PC-9 (cell line): ENCODE results near the gene CUTA. TPM values are rescaled to one million over a fixed set of nuclear protein-coding genes. Genes with fewer than 3 reads are reported as not detected.

Source experiments
- BruUV-seq: library from RNA; stranded (reverse); fragments of 400-500 nt; replicated peaks from 2 replicates; lab custom pipeline; 2021; lab: Mats Ljungman, UMichigan
- CTCF ChIA-PET: fragments of 300-600 bp; sonication (Branson Sonifier 250); formaldehyde crosslinking; loops from one replicate; lab custom pipeline; 2022; ENCODE audit warnings: antibody characterized with exemption; lab: Charles Lee
- POLR2A ChIA-PET: fragments of 300-600 bp; sonication (Branson Sonifier 250); formaldehyde crosslinking; loops from one replicate; lab custom pipeline; 2022; ENCODE audit warnings: antibody characterized with exemption; ENCODE audit not compliant: unreplicated experiment; lab: Charles Lee
- DNase-seq, 2 experiments: peaks; one replicate each; pipeline versions ENCODE4 v3.0.0 to v3.0.0-alpha.2; 2015 to 2022; ENCODE audit warnings: mixed read lengths in 1 of 2
- H2AFZ ChIP-seq: fragments of 200-600 bp; sonication (generic); 2 replicates; pipeline ENCODE4 v1.8.1; 2017; ENCODE audit warnings: antibody characterized with exemption
- H3F3A ChIP-seq: fragments of 200-600 bp; sonication (generic); 2 replicates; pipeline ENCODE4 v1.8.1; 2017; ENCODE audit warnings: antibody characterized with exemption, mild to moderate bottlenecking, low read depth; ENCODE audit not compliant: insufficient read depth
- H3K27ac ChIP-seq: fragments of 200-600 bp; sonication (generic); 2 replicates; pipeline ENCODE4 v1.6.1; 2016; ENCODE audit warnings: mixed run types
- H3K27me3 ChIP-seq: fragments of 200-600 bp; sonication (generic); 2 replicates; pipeline ENCODE4 v1.6.1; 2016; ENCODE audit warnings: low read depth, mixed run types; ENCODE audit not compliant: insufficient read depth
- H3K36me3 ChIP-seq: fragments of 200-600 bp; sonication (generic); 2 replicates; pipeline ENCODE4 v1.6.1; 2016; ENCODE audit warnings: low read depth, mixed run types
- H3K4me1 ChIP-seq: fragments of 200-600 bp; sonication (generic); replicated peaks from 2 replicates; pipeline ENCODE4 v1.6.1; 2016; ENCODE audit warnings: mixed run types; ENCODE audit not compliant: insufficient read depth
- H3K4me2 ChIP-seq: fragments of 200-600 bp; sonication (generic); 2 replicates; pipeline ENCODE4 v1.6.1; 2017; ENCODE audit warnings: mixed run types
- H3K4me3 ChIP-seq: fragments of 200-600 bp; sonication (generic); 2 replicates; pipeline ENCODE4 v1.6.1; 2016; ENCODE audit warnings: mixed run types
- H3K79me2 ChIP-seq: fragments of 200-600 bp; sonication (generic); 2 replicates; pipeline ENCODE4 v1.6.1; 2017; ENCODE audit warnings: low read depth, mixed run types
- H3K9me2 ChIP-seq: fragments of 200-600 bp; sonication (generic); 2 replicates; pipeline ENCODE4 v1.8.1; 2017; ENCODE audit warnings: mild to moderate bottlenecking; ENCODE audit not compliant: insufficient read depth
- H3K9me3 ChIP-seq: fragments of 200-600 bp; sonication (generic); 2 replicates; pipeline ENCODE4 v1.8.1; 2016; ENCODE audit warnings: low read depth; ENCODE audit not compliant: insufficient read depth
- H4K20me1 ChIP-seq: fragments of 200-600 bp; sonication (generic); 2 replicates; pipeline ENCODE4 v1.8.1; 2017; ENCODE audit not compliant: insufficient read depth
- CTCF ChIP-seq: fragments of 200-600 bp; sonication (generic); conservative IDR thresholded peaks from 2 replicates; pipeline ENCODE4 v1.6.1; 2017; ENCODE audit warnings: mixed run types, antibody characterized with exemption, mild to moderate bottlenecking, moderate library complexity
- EZH2 ChIP-seq: fragments of 200-600 bp; sonication (generic); IDR thresholded peaks from 2 replicates; pipeline ENCODE4 v1.8.0; 2017; ENCODE audit warnings: antibody characterized with exemption, low read depth
- intact Hi-C: fragments of 100-400 bp; cut with micrococcal nuclease; formaldehyde crosslinking; loops from one replicate; pipeline ENCODE4 v1.10.0; 2022; ENCODE audit not compliant: unreplicated experiment
- total RNA-seq: library from RNA; stranded (reverse); gene quantifications from 2 replicates; pipeline ENCODE4 v1.2.3, GENCODE V29; 2021

Gene CUTA
- total RNA-seq, 1 experiment from 2014 or later: 213 TPM

- H4K20me1 ChIP-seq: no peaks in the 10 kb centered on the region
- TF ChIP-seq CTCF (no peak), EZH2 (no peak)
- H3K27ac ChIP-seq: no peak overlapping the region
- no peaks in the 10 kb centered on the region for H3K79me2 ChIP-seq
- no peak overlapping the region for H3K4me2 ChIP-seq
- intact Hi-C loops: no loop called here
- H3K4me1 ChIP-seq: peaks cover 6% of the 10 kb centered on the region; the same call in 1 of the 2 replicates
- ChIA-PET CTCF (no interaction called here), POLR2A (no interaction called here)
- H3F3A ChIP-seq: peaks cover 17% of the 10 kb centered on the region; the same call in 1 of the 2 replicates
- no peaks in the 10 kb centered on the region for H3K9me2 ChIP-seq
- no peaks in the 10 kb centered on the region for H3K9me3 ChIP-seq
- H3K27me3 ChIP-seq: no peaks in the 10 kb centered on the region
- no peak overlapping the region for H3K4me3 ChIP-seq
- no TSS peak for BruUV-seq
- no peak for DNase-seq
- H2AFZ ChIP-seq: no peak overlapping the region
- H3K36me3 ChIP-seq: no peaks in the 10 kb centered on the region
Observed at GRCh38 chr6:33431880-33432541, 14.1 kb upstream of the CUTA start.

GRCh38 chr6:33430991-33431879 lies 13.3 kb upstream of the CUTA start:
- H3K36me3 ChIP-seq: no peaks in the 10 kb centered on the region
- ChIA-PET CTCF (no interaction called here), POLR2A (interaction anchor here (0.5 kb wide), 1 partner anchor 132 kb away, joined by 3 read pairs; the partner anchor contains the start of gene RGL2)
- no peaks in the 10 kb centered on the region for H3K9me3 ChIP-seq
- H3K27me3 ChIP-seq: no peaks in the 10 kb centered on the region
- intact Hi-C loops: no loop called here
- no peak overlapping the region for H3K4me2 ChIP-seq
- H3K4me3 ChIP-seq: no peak overlapping the region
- H3F3A ChIP-seq: peaks cover 18% of the 10 kb centered on the region; the same call in 1 of the 2 replicates
- no TSS peak for BruUV-seq
- H4K20me1 ChIP-seq: no peaks in the 10 kb centered on the region
- H3K9me2 ChIP-seq: no peaks in the 10 kb centered on the region
- H2AFZ ChIP-seq: no peak overlapping the region
- no peaks in the 10 kb centered on the region for H3K79me2 ChIP-seq
- no peak for DNase-seq
- H3K27ac ChIP-seq: no peak overlapping the region
- H3K4me1 ChIP-seq: peaks cover 7% of the 10 kb centered on the region; the same call in 1 of the 2 replicates
- TF ChIP-seq CTCF (no peak), EZH2 (no peak)

GRCh38 chr6:33430334-33430733 lies 12.4 kb upstream of the CUTA start:
- Histone ChIP-seq H4K20me1 (no peaks in the 10 kb centered on the region), H3K4me2 (no peak overlapping the region), H3K4me1 (peaks cover 9% of the 10 kb centered on the region; the same call in 1 of the 2 replicates), H3K9me3 (no peaks in the 10 kb centered on the region), H3K4me3 (no peak overlapping the region), H3K36me3 (no peaks in the 10 kb centered on the region), H3K79me2 (no peaks in the 10 kb centered on the region), H3F3A (peaks cover 24% of the 10 kb centered on the region), H3K27ac (no peak overlapping the region), H2AFZ (no peak overlapping the region), H3K9me2 (no peaks in the 10 kb centered on the region), H3K27me3 (no peaks in the 10 kb centered on the region)
- POLR2A ChIA-PET: no interaction called here
- no peak for TF ChIP-seq EZH2
- no peak for TF ChIP-seq CTCF
- BruUV-seq: no TSS peak
- intact Hi-C loops: no loop called here
- DNase-seq: no peak
- CTCF ChIA-PET: no interaction called here
